ENCODE measurements around the gene BTRC.
"Not testable (repeated sequence)": the region's sequence is repeated elsewhere in the genome, so short reads cannot be mapped to it uniquely, and the experiment has no call there.

BTRC gene

GRCh38 chr10:101353692-101354327, at the start of gene BTRC:
Gene BTRC, plus strand, starts transcription at chr10:101354165. Its CDS starts 16 bp downstream, at chr10:101354181.
- in situ Hi-C loops (cut with HindIII; ENCODE audit: low sequenced_read_pairs) = no loop called here

- in situ Hi-C loops (cut with HindIII; ENCODE audit: low sequenced_read_pairs) = no loop called here
Measured at GRCh38 chr10:101304316-101304715, 49.6 kb upstream of the BTRC start.

- in situ Hi-C loops (cut with HindIII; ENCODE audit: low sequenced_read_pairs) = no loop called here
Measured at GRCh38 chr10:101305320-101306241, 48.4 kb upstream of the BTRC start.

GRCh38 chr10:101308051-101308450, 45.9 kb upstream of the BTRC start:
- in situ Hi-C loops (cut with HindIII; ENCODE audit: low sequenced_read_pairs) = no loop called here

- in situ Hi-C loops (cut with HindIII; ENCODE audit: low sequenced_read_pairs) = no loop called here
Measured at GRCh38 chr10:101310529-101311184, 43.3 kb upstream of the BTRC start.

GRCh38 chr10:101311185-101312066, 42.5 kb upstream of the BTRC start:
- in situ Hi-C loops (cut with HindIII; ENCODE audit: low sequenced_read_pairs) = no loop called here

- in situ Hi-C loops (cut with HindIII; ENCODE audit: low sequenced_read_pairs) = no loop called here
Measured at GRCh38 chr10:101319241-101319915, 34.6 kb upstream of the BTRC start.

- in situ Hi-C loops (cut with HindIII; ENCODE audit: low sequenced_read_pairs) = no loop called here
Measured at GRCh38 chr10:101321073-101321472, 32.9 kb upstream of the BTRC start.

GRCh38 chr10:101322266-101323108, 31.5 kb upstream of the BTRC start:
- in situ Hi-C loops (cut with HindIII; ENCODE audit: low sequenced_read_pairs) = no loop called here

- in situ Hi-C loops (cut with HindIII; ENCODE audit: low sequenced_read_pairs) = no loop called here
Measured at GRCh38 chr10:101323495-101323894, 30.5 kb upstream of the BTRC start.

- in situ Hi-C loops (cut with HindIII; ENCODE audit: low sequenced_read_pairs) = not testable (repeated sequence)
Measured at GRCh38 chr10:101327454-101327853, 26.5 kb upstream of the BTRC start.

GRCh38 chr10:101329341-101330032, 24.5 kb upstream of the BTRC start:
- in situ Hi-C loops (cut with HindIII; ENCODE audit: low sequenced_read_pairs) = no loop called here

GRCh38 chr10:101330231-101330630, 23.7 kb upstream of the BTRC start:
- in situ Hi-C loops (cut with HindIII; ENCODE audit: low sequenced_read_pairs) = no loop called here

GRCh38 chr10:101330631-101331225, 23.2 kb upstream of the BTRC start:
- in situ Hi-C loops (cut with HindIII; ENCODE audit: low sequenced_read_pairs) = no loop called here

GRCh38 chr10:101331956-101332355, 22.0 kb upstream of the BTRC start:
- in situ Hi-C loops (cut with HindIII; ENCODE audit: low sequenced_read_pairs) = no loop called here

GRCh38 chr10:101334259-101334658, 19.7 kb upstream of the BTRC start:
- in situ Hi-C loops (cut with HindIII; ENCODE audit: low sequenced_read_pairs) = not testable (repeated sequence)

GRCh38 chr10:101336382-101336781, 17.6 kb upstream of the BTRC start:
- in situ Hi-C loops (cut with HindIII; ENCODE audit: low sequenced_read_pairs) = no loop called here

- in situ Hi-C loops (cut with HindIII; ENCODE audit: low sequenced_read_pairs) = no loop called here
Measured at GRCh38 chr10:101337836-101338235, 16.1 kb upstream of the BTRC start.

All from DLD1 (cell line).